ENCODE measurements around the gene RBM28.

DNA sequence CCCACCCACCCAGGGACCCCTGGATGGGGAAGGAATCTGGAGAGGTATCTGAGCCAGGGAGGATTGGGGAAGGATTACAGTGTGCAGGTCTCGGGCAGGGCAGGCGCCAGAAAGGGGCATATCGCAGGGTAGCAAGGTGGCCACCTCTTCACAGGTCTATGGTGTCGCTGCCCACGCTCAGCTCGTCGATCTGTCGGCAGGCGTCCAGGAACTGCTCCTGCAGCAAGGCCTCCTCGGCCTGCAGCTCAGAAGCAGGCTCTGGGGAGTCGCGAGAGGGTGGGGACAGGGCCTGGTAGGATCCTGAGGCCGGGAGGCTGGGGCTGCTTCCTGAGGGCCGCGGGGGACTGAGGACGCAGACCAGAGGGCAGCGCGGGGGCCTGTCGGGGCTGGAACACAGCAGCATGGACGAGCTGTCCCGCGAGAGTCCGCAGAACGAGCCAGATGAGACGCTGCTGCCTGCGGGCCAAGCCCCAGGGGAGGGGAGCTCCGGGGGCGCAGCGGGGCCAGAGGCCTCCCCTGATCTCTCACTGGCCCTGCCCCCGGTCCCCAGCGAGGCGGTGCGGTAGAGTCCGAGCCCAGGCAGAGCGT, 7.1 kb upstream of the RBM28 start:
- TF ChIP-seq GATA3 (IDR thresholded peaks at IDR 0.05; ENCODE audit: low read depth, low read length): no peak
- no peak for TF ChIP-seq GATA2 (IDR thresholded peaks at IDR 0.05; ENCODE audit: low read depth, low read length)

Data from SH-SY5Y (cell line).